ENCODE data around the gene NUDT8.
A peak's percentile ranks its signal among the peaks of the same experiment; 100 is the strongest.

The NUDT8 gene

GRCh38 chr11:67632982-67633755, 3.4 kb upstream of the NUDT8 start:
- DNase-seq = no peak
- Histone ChIP-seq H3K36me3 (ENCODE audit: control insufficient read depth, insufficient read depth, low read length) (no peaks in the 10 kb centered on the region), H3K4me1 (ENCODE audit: control insufficient read depth, insufficient read depth, low read length, poor library complexity, severe bottlenecking) (peaks cover 10% of the 10 kb centered on the region), H3K27me3 (replicated peaks; ENCODE audit: control insufficient read depth, insufficient read depth, low read length, poor library complexity, severe bottlenecking) (no peaks in the 10 kb centered on the region), H3K9me3 (ENCODE audit: control insufficient read depth, low read length) (no peaks in the 10 kb centered on the region), H3K27ac (ENCODE audit: insufficient read depth, low read length, poor library complexity, severe bottlenecking) (no peak overlapping the region), H3K4me3 (ENCODE audit: insufficient read depth, low read depth, low read length, poor library complexity, severe bottlenecking) (no peak overlapping the region)

GRCh38 chr11:67632175-67632981, 2.6 kb upstream of the NUDT8 start:
- Histone ChIP-seq H3K27ac (ENCODE audit: insufficient read depth, low read length, poor library complexity, severe bottlenecking) (no peak overlapping the region), H3K27me3 (replicated peaks; ENCODE audit: control insufficient read depth, insufficient read depth, low read length, poor library complexity, severe bottlenecking) (no peaks in the 10 kb centered on the region), H3K4me1 (ENCODE audit: control insufficient read depth, insufficient read depth, low read length, poor library complexity, severe bottlenecking) (peaks cover 10% of the 10 kb centered on the region), H3K4me3 (ENCODE audit: insufficient read depth, low read depth, low read length, poor library complexity, severe bottlenecking) (no peak overlapping the region), H3K36me3 (ENCODE audit: control insufficient read depth, insufficient read depth, low read length) (no peaks in the 10 kb centered on the region), H3K9me3 (ENCODE audit: control insufficient read depth, low read length) (no peaks in the 10 kb centered on the region)
- DNase-seq = no peak

- DNase-seq = no peak
- Histone ChIP-seq H3K27me3 (replicated peaks; ENCODE audit: control insufficient read depth, insufficient read depth, low read length, poor library complexity, severe bottlenecking) (no peaks in the 10 kb centered on the region), H3K9me3 (ENCODE audit: control insufficient read depth, low read length) (no peaks in the 10 kb centered on the region), H3K27ac (ENCODE audit: insufficient read depth, low read length, poor library complexity, severe bottlenecking) (no peak overlapping the region), H3K4me1 (ENCODE audit: control insufficient read depth, insufficient read depth, low read length, poor library complexity, severe bottlenecking) (peaks cover 10% of the 10 kb centered on the region), H3K36me3 (ENCODE audit: control insufficient read depth, insufficient read depth, low read length) (no peaks in the 10 kb centered on the region), H3K4me3 (ENCODE audit: insufficient read depth, low read depth, low read length, poor library complexity, severe bottlenecking) (no peak overlapping the region)
Observed at GRCh38 chr11:67631853-67632174, 2.1 kb upstream of the NUDT8 start.

- H3K27me3 ChIP-seq (replicated peaks; ENCODE audit: control insufficient read depth, insufficient read depth, low read length, poor library complexity, severe bottlenecking) = no peaks in the 10 kb centered on the region
- H3K36me3 ChIP-seq (ENCODE audit: control insufficient read depth, insufficient read depth, low read length) = no peaks in the 10 kb centered on the region
- H3K27ac ChIP-seq (ENCODE audit: insufficient read depth, low read length, poor library complexity, severe bottlenecking) = no peak overlapping the region
- peaks cover 10% of the 10 kb centered on the region for H3K4me1 ChIP-seq (ENCODE audit: control insufficient read depth, insufficient read depth, low read length, poor library complexity, severe bottlenecking)
- no peak for DNase-seq
- H3K9me3 ChIP-seq (ENCODE audit: control insufficient read depth, low read length) = no peaks in the 10 kb centered on the region
- no peak overlapping the region for H3K4me3 ChIP-seq (ENCODE audit: insufficient read depth, low read depth, low read length, poor library complexity, severe bottlenecking)
Observed at GRCh38 chr11:67631411-67631810, 1.7 kb upstream of the NUDT8 start.

- no peak for DNase-seq
- no peaks in the 10 kb centered on the region for H3K36me3 ChIP-seq (ENCODE audit: control insufficient read depth, insufficient read depth, low read length)
- no peaks in the 10 kb centered on the region for H3K9me3 ChIP-seq (ENCODE audit: control insufficient read depth, low read length)
- no peaks in the 10 kb centered on the region for H3K27me3 ChIP-seq (replicated peaks; ENCODE audit: control insufficient read depth, insufficient read depth, low read length, poor library complexity, severe bottlenecking)
- H3K4me1 ChIP-seq (ENCODE audit: control insufficient read depth, insufficient read depth, low read length, poor library complexity, severe bottlenecking) = peaks cover 10% of the 10 kb centered on the region
- peak overlapping the region; percentile 77 for H3K27ac ChIP-seq (ENCODE audit: insufficient read depth, low read length, poor library complexity, severe bottlenecking)
- H3K4me3 ChIP-seq (ENCODE audit: insufficient read depth, low read depth, low read length, poor library complexity, severe bottlenecking) = peak overlapping the region; percentile 63
Observed at GRCh38 chr11:67630943-67631331, 1.2 kb upstream of the NUDT8 start.

- Histone ChIP-seq H3K4me1 (ENCODE audit: control insufficient read depth, insufficient read depth, low read length, poor library complexity, severe bottlenecking) (peaks cover 10% of the 10 kb centered on the region), H3K27me3 (replicated peaks; ENCODE audit: control insufficient read depth, insufficient read depth, low read length, poor library complexity, severe bottlenecking) (no peaks in the 10 kb centered on the region), H3K27ac (ENCODE audit: insufficient read depth, low read length, poor library complexity, severe bottlenecking) (peak overlapping the region; percentile 77), H3K36me3 (ENCODE audit: control insufficient read depth, insufficient read depth, low read length) (no peaks in the 10 kb centered on the region), H3K9me3 (ENCODE audit: control insufficient read depth, low read length) (no peaks in the 10 kb centered on the region), H3K4me3 (ENCODE audit: insufficient read depth, low read depth, low read length, poor library complexity, severe bottlenecking) (peak overlapping the region; percentile 63)
- peak; percentile 89 to 94 (median 93) for DNase-seq
Observed at GRCh38 chr11:67630228-67630942, 648 bp upstream of the NUDT8 start.

- H3K27me3 ChIP-seq (replicated peaks; ENCODE audit: control insufficient read depth, insufficient read depth, low read length, poor library complexity, severe bottlenecking) = no peaks in the 10 kb centered on the region
- H3K4me3 ChIP-seq (ENCODE audit: insufficient read depth, low read depth, low read length, poor library complexity, severe bottlenecking) = peak overlapping the region; percentile 59
- H3K27ac ChIP-seq (ENCODE audit: insufficient read depth, low read length, poor library complexity, severe bottlenecking) = no peak overlapping the region
- DNase-seq = no peak
- H3K9me3 ChIP-seq (ENCODE audit: control insufficient read depth, low read length) = no peaks in the 10 kb centered on the region
- no peaks in the 10 kb centered on the region for H3K36me3 ChIP-seq (ENCODE audit: control insufficient read depth, insufficient read depth, low read length)
- peaks cover 10% of the 10 kb centered on the region for H3K4me1 ChIP-seq (ENCODE audit: control insufficient read depth, insufficient read depth, low read length, poor library complexity, severe bottlenecking)
Observed at GRCh38 chr11:67628710-67629385, 889 bp downstream of the NUDT8 start.

GRCh38 chr11:67627812-67628624, 1.7 kb downstream of the NUDT8 start:
- DNase-seq = no peak
- Histone ChIP-seq H3K27me3 (replicated peaks; ENCODE audit: control insufficient read depth, insufficient read depth, low read length, poor library complexity, severe bottlenecking) (no peaks in the 10 kb centered on the region), H3K4me1 (ENCODE audit: control insufficient read depth, insufficient read depth, low read length, poor library complexity, severe bottlenecking) (peaks cover 10% of the 10 kb centered on the region), H3K27ac (ENCODE audit: insufficient read depth, low read length, poor library complexity, severe bottlenecking) (no peak overlapping the region), H3K9me3 (ENCODE audit: control insufficient read depth, low read length) (no peaks in the 10 kb centered on the region), H3K4me3 (ENCODE audit: insufficient read depth, low read depth, low read length, poor library complexity, severe bottlenecking) (no peak overlapping the region), H3K36me3 (ENCODE audit: control insufficient read depth, insufficient read depth, low read length) (no peaks in the 10 kb centered on the region)

- DNase-seq = no peak
- H3K4me1 ChIP-seq (ENCODE audit: control insufficient read depth, insufficient read depth, low read length, poor library complexity, severe bottlenecking) = peaks cover 10% of the 10 kb centered on the region
- no peak overlapping the region for H3K27ac ChIP-seq (ENCODE audit: insufficient read depth, low read length, poor library complexity, severe bottlenecking)
- H3K27me3 ChIP-seq (replicated peaks; ENCODE audit: control insufficient read depth, insufficient read depth, low read length, poor library complexity, severe bottlenecking) = no peaks in the 10 kb centered on the region
- H3K36me3 ChIP-seq (ENCODE audit: control insufficient read depth, insufficient read depth, low read length) = no peaks in the 10 kb centered on the region
- H3K9me3 ChIP-seq (ENCODE audit: control insufficient read depth, low read length) = no peaks in the 10 kb centered on the region
- H3K4me3 ChIP-seq (ENCODE audit: insufficient read depth, low read depth, low read length, poor library complexity, severe bottlenecking) = no peak overlapping the region
Observed at GRCh38 chr11:67627441-67627811, 2.3 kb downstream of the NUDT8 start.

All from effector memory CD4-positive, alpha-beta T cell (primary cell).